HEK293T (cell line): Measurements from ENCODE around the gene BMF.
A peak's percentile ranks its signal among the peaks of the same experiment; 100 is the strongest.

Source experiments
- CTCF ChIA-PET: fragments of 350-600 bp; formaldehyde crosslinking; extraction: SDS; loops from one replicate; lab custom pipeline; 2021; ENCODE audit warnings: antibody characterized with exemption, inconsistent platforms; lab: Yijun Ruan, JAX
- POLR2A ChIA-PET: fragments of 350-600 bp; formaldehyde crosslinking; extraction: SDS; loops from one replicate; lab custom pipeline; 2020; ENCODE audit warnings: antibody characterized with exemption, inconsistent platforms; lab: Yijun Ruan, JAX
- DNase-seq: peaks from one replicate; pipeline ENCODE4 v3.0.0; 2012; ENCODE audit warnings: mixed read lengths; ENCODE audit errors: extremely low spot score
- ARNT ChIP-seq: fragments of 450-650 bp; IDR thresholded peaks from 2 replicates; pipeline ENCODE4 v1.6.1; 2017; ENCODE audit warnings: mild to moderate bottlenecking
- BHLHE40 ChIP-seq: fragments of 450-650 bp; IDR thresholded peaks from 2 replicates; pipeline ENCODE4 v1.6.1; 2016; ENCODE audit warnings: mild to moderate bottlenecking, moderate library complexity, borderline replicate concordance
- CTBP1 ChIP-seq: fragments of 450-650 bp; IDR thresholded peaks from 2 replicates; pipeline ENCODE4 v1.6.1; 2016; ENCODE audit warnings: borderline replicate concordance
- ELF4 ChIP-seq: fragments of 450-650 bp; IDR thresholded peaks from 2 replicates; pipeline ENCODE4 v1.6.1; 2017; ENCODE audit warnings: antibody characterized with exemption
- FOXA1 ChIP-seq: fragments of 450-650 bp; IDR thresholded peaks from 2 replicates; pipeline ENCODE4 v1.6.1; 2016; ENCODE audit warnings: mild to moderate bottlenecking
- FOXK2 ChIP-seq: fragments of 450-650 bp; IDR thresholded peaks from 2 replicates; pipeline ENCODE4 v1.6.1; 2016; ENCODE audit warnings: mild to moderate bottlenecking
- FOXM1 ChIP-seq: fragments of 450-650 bp; IDR thresholded peaks from 2 replicates; pipeline ENCODE4 v1.6.1; 2017; ENCODE audit warnings: mild to moderate bottlenecking, borderline replicate concordance
- HDGF ChIP-seq: fragments of 450-650 bp; IDR thresholded peaks from 2 replicates; pipeline ENCODE4 v1.6.1; 2017; ENCODE audit warnings: antibody characterized with exemption, borderline replicate concordance
- L3MBTL2 ChIP-seq: fragments of 450-650 bp; conservative IDR thresholded peaks from 2 replicates; pipeline ENCODE4 v1.6.1; 2016; ENCODE audit warnings: mild to moderate bottlenecking
- LEF1 ChIP-seq: fragments of 450-650 bp; IDR thresholded peaks from 2 replicates; pipeline ENCODE4 v1.6.1; 2017; ENCODE audit warnings: mild to moderate bottlenecking, borderline replicate concordance
- NFRKB ChIP-seq: fragments of 450-650 bp; IDR thresholded peaks from 2 replicates; pipeline ENCODE4 v1.6.1; 2016; ENCODE audit warnings: mild to moderate bottlenecking, moderate library complexity
- SP1 ChIP-seq: fragments of 450-650 bp; IDR thresholded peaks from 2 replicates; pipeline ENCODE4 v1.6.1; 2017
- SUZ12 ChIP-seq: fragments of 450-650 bp; IDR thresholded peaks from 2 replicates; pipeline ENCODE4 v1.6.1; 2016; ENCODE audit warnings: mild to moderate bottlenecking
- TARDBP ChIP-seq: fragments of 450-650 bp; IDR thresholded peaks from 2 replicates; pipeline ENCODE4 v1.6.1; 2016
- ZNF384 ChIP-seq: fragments of 450-650 bp; IDR thresholded peaks from 2 replicates; pipeline ENCODE4 v1.6.1; 2016
- TF ChIP-seq, protein P1 (sequence below): fragments of 450-650 bp; IDR thresholded peaks from 2 replicates; pipeline ENCODE4 v1.6.1; 2016

BMF gene

DNA sequence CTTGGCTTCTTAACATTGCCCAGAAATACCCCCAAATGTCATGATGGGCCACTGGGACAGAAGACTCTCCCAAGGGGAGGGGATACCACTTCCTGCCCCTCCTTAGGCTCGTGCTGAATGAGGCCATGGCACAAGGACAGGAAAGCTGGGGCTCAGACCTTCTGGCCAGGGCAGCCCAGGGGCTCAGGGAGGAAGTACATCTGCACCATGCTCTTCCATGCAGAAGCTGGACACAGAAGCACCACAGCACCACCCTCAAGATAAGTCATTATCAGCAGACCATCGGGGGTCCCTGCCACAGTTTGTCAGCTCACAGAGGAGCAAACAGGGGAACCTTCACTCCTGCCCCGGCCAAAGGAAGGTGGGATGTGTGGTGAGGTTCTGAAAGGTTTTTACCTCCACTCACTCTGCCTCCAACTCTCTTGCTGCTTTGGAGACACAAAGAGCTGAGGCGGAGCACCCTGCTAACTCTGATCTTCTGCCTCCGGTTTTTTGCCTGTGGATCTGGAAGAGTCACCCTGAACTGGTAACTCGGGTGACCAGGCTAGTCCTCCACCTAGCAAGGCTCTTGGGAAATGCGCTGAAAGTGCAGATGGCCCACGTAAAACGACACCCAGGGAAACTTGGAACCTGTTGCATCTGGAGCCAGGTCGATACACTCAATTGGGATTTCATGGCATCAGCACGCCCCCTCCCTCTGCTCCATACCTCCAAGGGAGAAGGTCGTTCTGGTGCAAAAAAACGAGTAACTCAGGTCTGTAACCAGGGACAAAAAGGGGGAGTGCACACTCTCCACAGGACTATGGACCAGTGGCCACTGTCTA is 8.3 kb downstream of the BMF start:
- ChIA-PET POLR2A (interaction anchor here (0.7 to 2.5 kb wide), 4 partner anchors 9 to 30 kb away, joined by 3 to 9 read pairs (median 4); no protein-coding TSS in a partner anchor), CTCF (interaction anchor here (1.9 kb wide), 1 partner anchor 9 kb away, joined by 5 read pairs; the partner anchor contains the start of gene BMF)
- TF ChIP-seq ARNT: no peak
- TF ChIP-seq ELF4: no peak
- no peak for TF ChIP-seq FOXM1
- no peak for TF ChIP-seq TARDBP
- no peak for TF ChIP-seq SUZ12
- no peak for TF ChIP-seq NFRKB
- TF ChIP-seq BHLHE40: no peak
- no peak for TF ChIP-seq HDGF
- no peak for TF ChIP-seq FOXK2
- TF ChIP-seq SP1: no peak
- TF ChIP-seq LEF1: no peak
- no peak for TF ChIP-seq CTBP1
- TF ChIP-seq ZNF384: no peak
- TF ChIP-seq FOXA1: no peak
- no peak for TF ChIP-seq L3MBTL2
- TF ChIP-seq, protein P1, sequence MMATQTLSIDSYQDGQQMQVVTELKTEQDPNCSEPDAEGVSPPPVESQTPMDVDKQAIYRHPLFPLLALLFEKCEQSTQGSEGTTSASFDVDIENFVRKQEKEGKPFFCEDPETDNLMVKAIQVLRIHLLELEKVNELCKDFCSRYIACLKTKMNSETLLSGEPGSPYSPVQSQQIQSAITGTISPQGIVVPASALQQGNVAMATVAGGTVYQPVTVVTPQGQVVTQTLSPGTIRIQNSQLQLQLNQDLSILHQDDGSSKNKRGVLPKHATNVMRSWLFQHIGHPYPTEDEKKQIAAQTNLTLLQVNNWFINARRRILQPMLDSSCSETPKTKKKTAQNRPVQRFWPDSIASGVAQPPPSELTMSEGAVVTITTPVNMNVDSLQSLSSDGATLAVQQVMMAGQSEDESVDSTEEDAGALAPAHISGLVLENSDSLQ: no peak
- DNase-seq: no peak

- TF ChIP-seq ARNT (peak; percentile 99), FOXK2 (no peak)
- peak; percentile 75 for DNase-seq
- CTCF ChIA-PET: interaction anchor here (1.4 to 1.9 kb wide), 2 partner anchors 10 to 47 kb away, joined by 4 to 5 read pairs; partner anchors contain the start of gene BMF
- POLR2A ChIA-PET: interaction anchor here (0.5 to 2.6 kb wide), 14 partner anchors 8 to 175 kb away, joined by 3 to 21 read pairs (median 5); partner anchors contain the start of gene BMF
Observed at GRCh38 chr15:40098489-40099261, 10.0 kb downstream of the BMF start.

- ChIA-PET CTCF (interaction anchor here (1.4 kb wide), 1 partner anchor 46 kb away, joined by 4 read pairs; no protein-coding TSS in a partner anchor), POLR2A (interaction anchor here (0.5 to 2.6 kb wide), 12 partner anchors 9 to 176 kb away, joined by 3 to 21 read pairs (median 5); partner anchors contain the start of gene BMF)
- no peak for DNase-seq
Observed at GRCh38 chr15:40097968-40098476, 10.7 kb downstream of the BMF start.

DNA sequence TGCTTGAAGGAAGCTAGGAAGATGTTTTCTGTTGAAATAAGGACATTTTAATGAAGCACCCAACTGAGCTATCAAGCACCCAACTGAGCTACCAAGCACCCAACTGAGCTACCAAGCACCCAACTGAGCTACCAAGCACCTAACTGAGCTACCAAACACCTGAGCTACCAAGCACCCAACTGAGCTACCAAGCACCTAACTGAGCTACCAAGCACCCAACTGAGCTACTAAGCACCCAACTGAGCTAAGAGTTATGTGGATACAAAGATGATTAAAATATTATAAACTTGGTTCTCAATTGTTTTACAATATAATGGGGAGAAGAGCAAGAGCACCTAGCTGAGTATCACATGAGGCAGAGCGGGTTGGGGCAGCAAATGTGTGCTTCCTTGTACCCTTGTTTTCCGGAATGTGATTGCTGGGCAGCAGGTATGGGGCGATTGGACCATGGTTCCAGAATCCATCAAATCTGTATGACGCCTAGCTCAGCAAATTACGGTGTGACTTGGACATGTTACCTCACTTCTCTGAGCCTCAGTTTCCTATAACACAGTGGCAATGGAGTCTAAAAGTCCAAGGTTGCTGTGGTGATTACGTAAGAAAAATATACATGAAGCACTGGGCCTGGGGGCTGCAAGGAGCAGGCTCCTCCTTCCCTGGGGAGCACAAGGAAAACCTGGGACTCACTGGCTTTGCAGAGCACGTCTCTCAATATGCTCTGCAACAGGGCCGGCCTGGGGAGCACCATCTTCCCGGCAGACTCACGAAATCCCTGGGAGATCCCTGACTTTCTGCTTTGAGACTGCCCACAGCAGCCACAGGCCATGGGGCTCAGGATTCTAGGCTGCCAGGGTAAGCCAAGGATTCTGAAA is 11.3 kb downstream of the BMF start:
- no peak for DNase-seq
- POLR2A ChIA-PET: interaction anchor here (1.0 to 2.6 kb wide), 10 partner anchors 9 to 48 kb away, joined by 3 to 21 read pairs (median 6); partner anchors contain the start of gene BMF
- CTCF ChIA-PET: interaction anchor here (0.7 to 1.5 kb wide), 4 partner anchors 7 to 178 kb away, joined by 3 to 4 read pairs (median 4); no protein-coding TSS in a partner anchor
- TF ChIP-seq FOXK2 (no peak), BHLHE40 (no peak), FOXA1 (no peak), CTBP1 (no peak), ARNT (no peak), HDGF (no peak), FOXM1 (no peak), NFRKB (no peak), ZNF384 (no peak), ELF4 (no peak), SUZ12 (no peak), LEF1 (no peak), L3MBTL2 (no peak)

More at GRCh38 chr15:40097968-40098476, 10.7 kb downstream of the BMF start:
- TF ChIP-seq HDGF (no peak), TARDBP (no peak), FOXA1 (no peak), BHLHE40 (no peak), LEF1 (no peak), NFRKB (no peak), FOXK2 (no peak), ARNT (no peak), SP1 (no peak)

DNA sequence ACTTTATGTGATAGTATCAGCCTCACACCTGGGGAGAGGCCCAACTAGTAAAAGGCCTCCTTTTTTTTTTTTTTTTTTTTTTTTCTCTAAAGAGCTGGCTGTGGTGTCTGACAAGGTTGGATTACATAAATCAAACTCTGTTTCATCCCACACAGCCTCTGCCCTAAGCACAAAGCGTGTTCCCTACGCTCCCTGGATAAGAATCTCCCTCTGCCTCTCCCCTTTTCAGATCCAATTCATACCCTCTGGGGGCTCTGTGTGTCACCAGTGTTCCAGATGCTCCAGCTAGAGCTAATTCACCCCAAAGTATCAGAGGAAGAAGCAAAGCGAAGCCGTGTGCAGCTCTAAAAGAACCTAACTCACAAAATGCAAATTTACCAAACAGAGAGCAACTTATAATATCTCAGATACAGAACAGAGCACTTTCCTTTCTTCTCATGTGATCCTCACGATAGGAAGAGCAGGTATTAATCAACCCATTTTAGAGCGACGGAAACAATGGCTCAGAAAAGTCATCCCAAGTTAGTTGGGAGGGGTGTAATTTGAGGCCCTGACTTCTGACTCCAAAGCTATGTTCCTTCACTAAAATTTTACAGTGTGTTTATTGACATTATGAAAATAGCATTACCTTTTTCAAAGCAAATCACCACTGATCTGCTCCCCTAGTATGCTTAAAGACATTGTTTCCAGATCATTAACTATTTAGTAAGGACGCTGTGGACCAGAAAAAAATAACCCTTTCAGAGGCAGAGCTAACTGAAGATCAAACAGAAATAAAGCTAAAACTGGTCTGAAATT is 12.4 kb downstream of the BMF start:
- POLR2A ChIA-PET: interaction anchor here (0.8 to 2.6 kb wide), 7 partner anchors 10 to 58 kb away, joined by 3 to 21 read pairs (median 3); no protein-coding TSS in a partner anchor

More for the DNA sequence above, 12.4 kb downstream of the BMF start:
- TF ChIP-seq TARDBP (no peak), CTBP1 (peak; percentile 43; the same call in 1 of the 2 replicates), FOXA1 (no peak), BHLHE40 (no peak), HDGF (no peak), NFRKB (no peak), L3MBTL2 (no peak), SP1 (no peak), LEF1 (no peak), FOXK2 (no peak), ELF4 (no peak; the same call in 1 of the 2 replicates), ARNT (no peak), FOXM1 (no peak), ZNF384 (peak; percentile 77), SUZ12 (no peak)
- TF ChIP-seq, protein P1: peak; percentile 67
- no peak for DNase-seq
- CTCF ChIA-PET: interaction anchor here (0.6 to 1.5 kb wide), 5 partner anchors 9 to 179 kb away, joined by 3 to 6 read pairs (median 3); no protein-coding TSS in a partner anchor
